ENCODE results near the gene AKR1C2.
"Not testable (repeated sequence)": the region's sequence is repeated elsewhere in the genome, so short reads cannot be mapped to it uniquely, and the experiment has no call there.

DNA sequence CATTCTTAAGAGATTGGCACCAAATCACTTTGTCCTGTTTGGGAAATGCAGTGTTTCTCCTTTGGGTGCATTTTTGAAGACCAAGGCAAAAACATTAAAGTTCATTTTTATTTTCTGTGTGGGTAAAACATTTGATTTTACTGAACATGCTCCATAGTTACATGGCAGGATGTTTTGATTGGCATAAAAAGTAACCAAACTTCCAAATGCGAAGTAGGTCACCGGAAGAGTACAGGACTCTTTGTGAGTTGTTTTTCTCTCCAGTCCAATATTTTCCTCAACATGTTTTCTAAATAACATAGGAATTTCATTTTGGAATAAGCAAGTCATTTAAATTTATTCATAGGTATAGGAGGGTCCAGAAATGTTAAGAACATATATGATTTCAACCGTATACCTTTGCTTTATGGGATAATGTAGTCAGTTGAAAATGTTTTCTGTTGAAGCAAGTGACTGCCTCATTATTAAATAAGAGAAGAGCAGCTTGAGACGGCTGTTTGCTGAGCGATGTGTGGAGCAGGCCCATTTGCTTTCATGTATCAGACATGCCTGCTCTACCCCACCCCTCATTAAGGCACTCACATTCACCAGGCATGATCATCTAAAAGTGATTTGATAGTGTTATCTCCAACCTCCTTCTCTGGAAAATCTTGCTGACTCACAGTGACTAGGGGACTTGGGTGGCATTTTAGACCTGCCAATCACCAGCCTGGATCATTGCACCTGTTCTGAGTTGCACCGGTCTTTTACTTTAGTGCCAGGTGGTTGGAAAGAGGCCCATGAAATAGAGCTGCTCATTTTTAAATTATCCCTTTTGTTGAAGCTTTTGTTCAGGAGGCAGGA lies 16.3 kb upstream of the AKR1C2 start:
- TF ChIP-seq CTCF (IDR thresholded peaks at IDR 0.05; ENCODE audit: insufficient read depth, low read length, poor library complexity, severe bottlenecking); EZH2phosphoT487 (conservative IDR thresholded peaks at IDR 0.05; ENCODE audit: low read length): not testable (repeated sequence)
